Testis (tissue), 2 donors: ENCODE data around the gene POP4.

ENCODE experiments used
- POLR2A ChIP-seq: fragments of 450-650 bp; IDR thresholded peaks from one replicate; pipeline ENCODE4 v1.6.1; 2017; ENCODE audit warnings: antibody characterized with exemption, mild to moderate bottlenecking, moderate library complexity
- TF ChIP-seq, protein P1 (sequence below), 3 experiments: fragments of 450-650 bp in 2 of 3; fragments of 200-600 bp in 1 of 3; sonication (generic) in 1 of 3; IDR thresholded peaks; one replicate each; pipeline ENCODE4 v1.5.1; 2016 to 2019; ENCODE audit warnings: antibody characterized with exemption in 3 of 3, mild to moderate bottlenecking in 2 of 3, moderate library complexity in 1 of 3

DNA sequence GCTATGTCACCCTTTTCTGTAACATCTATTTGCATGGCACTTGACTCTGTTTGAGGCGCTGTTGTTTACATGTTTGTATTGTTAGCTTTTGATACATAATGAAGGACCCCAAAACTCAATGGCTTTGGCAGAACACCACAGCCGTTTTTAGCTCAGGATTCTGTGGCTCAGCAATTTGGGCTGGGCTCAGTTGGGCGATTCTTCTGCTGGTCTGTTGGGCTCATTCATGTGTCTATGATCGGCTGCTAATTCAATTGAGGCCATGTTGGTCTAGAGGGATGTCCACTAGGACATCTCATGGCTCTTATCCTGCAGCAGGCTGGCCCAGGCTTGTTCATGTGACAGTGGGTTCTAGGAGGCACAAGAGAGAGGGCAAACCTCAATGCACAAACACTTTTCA, 46.3 kb upstream of the POP4 start:
- TF ChIP-seq, protein P1, sequence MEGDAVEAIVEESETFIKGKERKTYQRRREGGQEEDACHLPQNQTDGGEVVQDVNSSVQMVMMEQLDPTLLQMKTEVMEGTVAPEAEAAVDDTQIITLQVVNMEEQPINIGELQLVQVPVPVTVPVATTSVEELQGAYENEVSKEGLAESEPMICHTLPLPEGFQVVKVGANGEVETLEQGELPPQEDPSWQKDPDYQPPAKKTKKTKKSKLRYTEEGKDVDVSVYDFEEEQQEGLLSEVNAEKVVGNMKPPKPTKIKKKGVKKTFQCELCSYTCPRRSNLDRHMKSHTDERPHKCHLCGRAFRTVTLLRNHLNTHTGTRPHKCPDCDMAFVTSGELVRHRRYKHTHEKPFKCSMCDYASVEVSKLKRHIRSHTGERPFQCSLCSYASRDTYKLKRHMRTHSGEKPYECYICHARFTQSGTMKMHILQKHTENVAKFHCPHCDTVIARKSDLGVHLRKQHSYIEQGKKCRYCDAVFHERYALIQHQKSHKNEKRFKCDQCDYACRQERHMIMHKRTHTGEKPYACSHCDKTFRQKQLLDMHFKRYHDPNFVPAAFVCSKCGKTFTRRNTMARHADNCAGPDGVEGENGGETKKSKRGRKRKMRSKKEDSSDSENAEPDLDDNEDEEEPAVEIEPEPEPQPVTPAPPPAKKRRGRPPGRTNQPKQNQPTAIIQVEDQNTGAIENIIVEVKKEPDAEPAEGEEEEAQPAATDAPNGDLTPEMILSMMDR (IDR thresholded peaks at IDR 0.05), result no peak
- TF ChIP-seq POLR2A, result no peak
